GM21528 (cell line): ENCODE results near the gene BCL2.

Source experiments
- ATAC-seq: cut with Tn5 transposase; IDR thresholded peaks from one replicate; pipeline ENCODE4 v1.9.1; 2021; ENCODE audit warnings: mild to moderate bottlenecking, moderate library complexity; ENCODE audit not compliant: unreplicated experiment, low FRiP score

The BCL2 gene

GRCh38 chr18:63099848-63100629 is 219.5 kb downstream of the BCL2 start:
- peak; percentile 60 for ATAC-seq

DNA sequence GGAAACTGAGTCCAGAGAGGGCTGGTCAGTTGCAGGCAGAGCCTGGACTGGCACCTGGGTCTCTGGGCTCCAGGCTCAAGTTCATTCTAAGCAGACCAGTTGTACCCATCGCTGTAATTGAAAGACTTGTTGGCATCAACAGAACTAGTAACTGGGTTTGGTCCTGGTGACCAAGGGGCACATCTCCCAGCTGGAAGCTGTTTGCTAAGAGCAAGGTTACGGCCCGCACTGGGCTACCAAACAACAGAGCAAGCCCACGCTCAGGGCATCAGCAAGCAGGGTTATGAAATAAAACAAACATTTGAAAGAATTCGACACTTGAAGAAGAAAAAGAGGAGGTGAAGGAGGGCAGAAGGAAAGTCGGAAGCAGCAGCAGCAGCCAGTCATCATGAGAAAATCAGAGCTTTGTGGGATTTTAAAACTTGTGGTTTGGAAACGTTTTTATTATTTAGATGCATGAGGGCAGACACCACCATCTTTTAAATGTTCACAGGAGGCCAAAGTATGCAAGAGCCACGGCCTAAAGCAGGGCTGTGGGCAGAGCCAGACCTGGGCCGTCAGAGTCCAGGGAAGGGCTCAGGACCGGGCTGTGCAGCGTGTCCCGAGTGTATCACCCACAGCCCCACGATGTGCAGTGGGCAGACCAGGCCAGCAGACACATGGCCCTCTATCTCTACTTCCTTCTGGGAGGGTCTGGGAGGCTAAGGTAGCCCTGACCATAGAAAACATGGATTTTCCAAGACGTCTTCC is 220.3 kb downstream of the BCL2 start:
- ATAC-seq, result no peak

- ATAC-seq, result peak; percentile 79
These were observed 221.3 kb downstream of the BCL2 start for GRCh38 chr18:63098018-63098981.

DNA sequence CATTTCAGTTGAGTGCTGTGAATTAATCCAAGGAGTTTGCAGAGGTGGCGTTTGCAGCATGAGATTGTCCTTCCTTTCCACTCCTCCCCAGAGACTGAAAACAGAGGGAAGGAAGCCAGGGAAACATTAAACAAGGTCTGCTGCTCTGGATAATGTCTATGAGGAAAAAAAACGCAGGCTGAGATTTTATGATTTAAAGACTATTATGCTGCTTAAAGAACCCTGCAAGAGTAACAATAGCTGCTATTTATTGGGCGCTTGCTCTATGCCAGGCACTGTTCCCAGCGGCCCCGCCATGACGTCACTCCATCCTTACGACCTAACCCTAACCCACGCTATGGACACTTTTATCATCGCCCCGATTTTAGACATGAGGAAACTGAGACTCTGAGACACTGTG is 222.4 kb downstream of the BCL2 start:
- ATAC-seq, result no peak

DNA sequence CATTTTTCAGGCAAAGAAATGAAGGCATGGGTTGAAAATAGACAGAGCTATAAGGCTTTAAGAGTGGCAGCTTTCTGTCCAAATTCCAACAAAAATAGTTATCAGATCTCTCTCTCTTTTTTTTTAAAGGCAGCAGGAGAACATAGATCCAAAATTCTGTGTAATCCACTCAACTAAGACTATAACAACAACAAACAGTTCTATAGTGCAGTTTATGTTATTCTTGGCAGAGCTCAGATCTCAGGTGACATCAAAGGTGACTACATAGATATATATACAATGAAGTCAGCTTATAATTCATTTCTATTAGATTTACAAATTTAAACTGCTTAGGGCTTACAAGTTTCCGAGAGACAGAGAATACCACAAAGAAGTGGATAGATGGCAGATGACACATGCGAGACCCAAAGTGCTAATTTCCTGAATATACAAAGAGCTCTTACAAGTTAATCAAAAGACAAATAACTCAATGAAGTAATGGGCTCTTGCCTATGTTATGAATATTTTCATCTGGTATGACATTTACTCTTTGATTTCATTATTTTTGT is 223.2 kb downstream of the BCL2 start:
- no peak for ATAC-seq

- ATAC-seq, result no peak
These were observed 223.8 kb downstream of the BCL2 start for GRCh38 chr18:63095768-63096167.

- no peak for ATAC-seq
These were observed 227.8 kb downstream of the BCL2 start for GRCh38 chr18:63091671-63092364.

DNA sequence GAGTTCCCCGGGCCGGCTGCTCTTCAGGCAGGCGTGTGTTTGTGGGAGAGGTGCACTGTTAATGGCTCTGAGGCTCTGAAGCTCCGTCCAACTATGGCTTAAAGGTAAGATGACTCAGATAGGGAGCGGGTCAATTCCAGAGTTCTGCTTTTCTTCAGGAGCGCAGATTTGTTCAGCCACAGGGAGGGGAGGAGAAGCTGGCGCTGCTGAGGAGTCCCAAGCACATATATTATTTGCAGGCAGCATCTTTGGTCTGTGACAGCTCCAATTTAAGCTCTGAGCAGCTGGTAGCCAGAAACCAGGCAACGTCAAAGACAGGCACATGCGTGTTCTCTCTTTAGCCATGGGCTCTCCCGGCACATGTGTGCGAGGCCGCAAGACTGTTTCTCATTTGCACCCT is 229.2 kb downstream of the BCL2 start:
- no peak for ATAC-seq

GRCh38 chr18:63089041-63089440 is 230.5 kb downstream of the BCL2 start:
- ATAC-seq, result no peak

DNA sequence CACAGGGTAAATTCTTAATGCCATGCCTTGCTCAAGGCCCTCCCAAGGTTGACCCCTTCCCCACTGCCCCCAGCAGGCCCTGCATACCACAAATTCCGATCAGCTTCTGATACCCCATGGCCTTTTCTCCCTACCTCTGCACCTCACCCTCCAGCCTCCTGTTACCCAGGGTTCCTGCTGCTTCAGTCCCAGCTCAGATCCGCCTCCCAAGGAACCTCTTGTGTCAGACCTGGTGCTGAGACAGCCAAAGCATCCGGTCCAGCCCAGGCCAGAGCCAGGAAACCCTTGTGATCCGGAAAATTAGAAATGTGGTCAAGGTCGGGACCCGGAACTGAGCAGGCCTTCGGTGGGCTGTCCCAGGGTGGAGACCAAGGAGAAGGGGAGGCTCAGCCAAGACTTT is 231.3 kb downstream of the BCL2 start:
- ATAC-seq, result no peak

GRCh38 chr18:63087421-63088230 is 231.9 kb downstream of the BCL2 start:
- no peak for ATAC-seq

DNA sequence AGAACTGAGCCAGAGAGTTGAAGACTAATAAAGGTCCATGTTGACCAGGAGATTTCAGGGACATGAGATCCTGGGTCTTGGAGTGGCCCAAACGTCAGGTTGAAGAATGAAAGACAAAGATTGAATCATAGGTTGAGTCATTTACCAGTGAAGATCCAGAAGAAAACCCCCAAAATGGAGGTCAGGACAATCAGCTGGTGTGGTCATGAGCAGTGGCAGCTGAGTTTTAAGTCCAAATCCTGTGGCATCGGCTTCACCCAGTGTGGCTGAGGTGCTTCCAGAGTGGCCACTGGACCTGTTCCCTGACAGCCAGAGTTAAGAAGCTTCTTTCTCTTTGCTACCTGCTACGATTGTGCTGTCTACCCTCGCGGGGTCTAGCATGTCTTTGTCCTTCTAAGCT is 234.0 kb downstream of the BCL2 start:
- no peak for ATAC-seq

DNA sequence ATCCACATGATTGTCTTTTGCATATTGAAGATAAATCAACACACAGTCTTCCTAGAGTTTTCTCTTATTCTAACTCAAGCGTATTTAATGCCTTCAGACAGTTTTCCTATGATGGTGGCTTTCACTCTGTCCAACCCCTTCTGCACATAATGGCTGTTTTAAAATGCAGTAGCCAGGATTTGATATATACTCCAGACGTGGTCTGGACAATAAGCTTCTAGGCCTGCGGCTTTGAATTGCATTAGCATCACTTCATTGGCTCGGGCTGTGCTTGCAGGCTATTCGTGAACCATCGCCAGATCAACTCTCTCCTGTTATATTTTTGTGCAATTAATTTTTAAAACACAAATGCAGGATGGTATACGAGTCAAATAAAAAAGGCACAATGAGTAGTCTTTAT is 235.3 kb downstream of the BCL2 start:
- ATAC-seq, result no peak

DNA sequence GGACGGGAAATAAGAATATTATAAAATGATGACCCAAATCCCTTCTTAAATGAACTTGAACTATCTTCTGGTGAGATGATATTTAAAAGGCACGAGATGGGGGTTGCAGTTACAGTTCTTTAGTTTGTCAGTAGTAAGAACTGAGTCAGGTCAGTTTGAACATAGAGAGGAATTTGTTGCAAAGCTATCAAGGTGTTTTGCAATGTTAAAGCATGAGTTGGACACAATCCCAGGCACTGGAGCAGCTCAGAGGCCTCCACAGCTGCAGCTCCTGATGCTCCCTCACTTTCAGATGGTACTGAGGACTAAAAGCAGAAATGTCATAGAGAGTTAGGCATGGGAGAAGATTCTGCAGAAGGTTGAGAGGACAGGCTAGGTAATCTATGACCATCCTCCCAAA is 236.0 kb downstream of the BCL2 start:
- ATAC-seq, result no peak

GRCh38 chr18:63083020-63083531 is 236.5 kb downstream of the BCL2 start:
- no peak for ATAC-seq

DNA sequence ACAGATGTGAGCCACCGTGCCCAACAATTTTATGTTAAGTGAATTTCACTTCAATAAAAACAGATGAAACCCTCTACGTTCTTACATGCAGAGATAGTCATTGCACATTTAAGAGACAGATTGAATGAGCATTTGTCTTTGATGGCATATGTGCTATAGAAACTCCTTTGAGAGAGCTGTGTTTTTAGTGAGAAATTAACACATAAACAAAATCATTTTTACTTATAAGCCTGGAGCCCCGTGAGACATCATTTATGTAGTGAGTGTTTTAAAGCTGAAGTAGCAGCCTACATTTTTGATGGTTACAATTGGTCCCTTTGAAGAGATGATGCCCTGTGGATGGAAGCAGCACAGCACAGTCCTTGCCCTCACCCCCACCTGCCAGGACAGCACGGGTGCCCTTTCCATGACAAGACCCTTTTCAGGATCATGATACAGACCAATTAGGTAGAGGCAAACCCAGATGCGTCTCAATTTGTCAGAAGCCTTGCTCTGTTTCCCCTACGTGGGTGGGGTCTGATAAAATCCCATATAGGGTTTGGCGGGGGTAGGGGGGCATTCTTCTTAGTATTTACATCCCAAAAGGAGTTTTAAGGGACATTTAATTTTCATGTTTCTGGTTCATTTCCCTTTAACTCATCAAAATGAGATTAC is 237.1 kb downstream of the BCL2 start:
- ATAC-seq, result no peak

- peak; percentile 55 for ATAC-seq
These were observed 240.5 kb downstream of the BCL2 start for GRCh38 chr18:63079114-63079513.

- ATAC-seq, result peak; percentile 85
These were observed 241.1 kb downstream of the BCL2 start for GRCh38 chr18:63078471-63078870.
